GM18868 (cell line): ENCODE results near the gene ERGIC3.

Experiments
- ATAC-seq: cut with Tn5 transposase; IDR thresholded peaks from one replicate; pipeline ENCODE4 v1.9.1; 2021; ENCODE audit warnings: mild to moderate bottlenecking, moderate library complexity; ENCODE audit not compliant: unreplicated experiment

Gene ERGIC3

DNA sequence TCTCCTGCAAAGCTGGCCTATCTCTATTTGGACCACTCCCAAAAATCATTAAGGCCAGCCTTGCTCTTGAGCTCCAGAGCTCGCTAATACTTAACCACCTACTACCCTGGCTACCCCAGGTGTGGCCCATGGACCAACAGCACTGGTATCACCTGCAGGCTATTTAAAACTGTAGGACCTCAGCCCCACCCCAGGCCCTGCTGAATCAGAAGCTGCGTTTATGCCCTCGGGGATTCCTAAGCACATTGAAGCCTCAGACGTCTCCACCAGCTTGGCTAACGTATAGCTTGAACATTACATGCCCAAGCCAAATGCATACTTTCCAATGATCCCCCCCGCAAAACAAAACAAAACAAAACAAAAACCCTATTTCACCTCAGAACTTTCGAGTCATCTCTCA is 54.0 kb downstream of the ERGIC3 start:
- no peak for ATAC-seq

DNA sequence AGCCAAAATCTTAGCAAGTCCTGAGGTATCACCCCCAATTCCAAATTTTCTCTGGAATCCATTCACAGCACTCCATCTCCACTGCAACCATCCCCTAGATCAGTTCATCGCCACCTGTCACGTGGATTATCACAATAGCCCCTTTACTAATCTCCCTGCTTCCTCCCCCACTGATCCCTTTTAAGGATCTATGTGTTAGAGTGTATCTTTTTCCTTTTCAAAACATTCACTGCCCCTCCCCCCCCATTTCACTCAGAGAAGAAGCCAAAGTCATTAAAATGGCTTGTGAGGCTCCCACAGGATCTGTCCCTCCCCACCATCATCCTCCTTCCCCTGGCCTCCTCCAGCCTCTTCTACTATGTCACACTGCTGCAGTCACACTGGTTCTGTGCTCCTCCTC is 55.3 kb downstream of the ERGIC3 start:
- ATAC-seq: no peak

DNA sequence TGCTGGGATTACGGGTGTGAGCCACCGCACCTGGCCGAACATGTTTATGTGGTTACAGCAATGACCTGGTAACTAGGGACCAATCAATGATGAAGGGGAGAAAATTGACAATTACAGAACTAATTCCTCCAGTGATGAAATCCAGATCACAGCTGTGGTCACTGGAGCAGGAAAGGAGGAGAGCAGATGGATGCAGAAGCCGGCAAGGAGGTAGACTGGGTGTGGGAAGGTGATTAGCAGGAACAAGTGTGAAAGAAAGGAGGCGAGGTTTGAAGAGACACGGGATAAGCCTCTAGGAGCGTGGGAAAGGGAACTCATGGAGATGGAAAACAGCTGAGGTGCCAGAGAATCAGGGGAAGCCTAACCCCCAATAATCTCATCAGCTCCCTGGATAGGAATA is 56.6 kb downstream of the ERGIC3 start:
- ATAC-seq: no peak

DNA sequence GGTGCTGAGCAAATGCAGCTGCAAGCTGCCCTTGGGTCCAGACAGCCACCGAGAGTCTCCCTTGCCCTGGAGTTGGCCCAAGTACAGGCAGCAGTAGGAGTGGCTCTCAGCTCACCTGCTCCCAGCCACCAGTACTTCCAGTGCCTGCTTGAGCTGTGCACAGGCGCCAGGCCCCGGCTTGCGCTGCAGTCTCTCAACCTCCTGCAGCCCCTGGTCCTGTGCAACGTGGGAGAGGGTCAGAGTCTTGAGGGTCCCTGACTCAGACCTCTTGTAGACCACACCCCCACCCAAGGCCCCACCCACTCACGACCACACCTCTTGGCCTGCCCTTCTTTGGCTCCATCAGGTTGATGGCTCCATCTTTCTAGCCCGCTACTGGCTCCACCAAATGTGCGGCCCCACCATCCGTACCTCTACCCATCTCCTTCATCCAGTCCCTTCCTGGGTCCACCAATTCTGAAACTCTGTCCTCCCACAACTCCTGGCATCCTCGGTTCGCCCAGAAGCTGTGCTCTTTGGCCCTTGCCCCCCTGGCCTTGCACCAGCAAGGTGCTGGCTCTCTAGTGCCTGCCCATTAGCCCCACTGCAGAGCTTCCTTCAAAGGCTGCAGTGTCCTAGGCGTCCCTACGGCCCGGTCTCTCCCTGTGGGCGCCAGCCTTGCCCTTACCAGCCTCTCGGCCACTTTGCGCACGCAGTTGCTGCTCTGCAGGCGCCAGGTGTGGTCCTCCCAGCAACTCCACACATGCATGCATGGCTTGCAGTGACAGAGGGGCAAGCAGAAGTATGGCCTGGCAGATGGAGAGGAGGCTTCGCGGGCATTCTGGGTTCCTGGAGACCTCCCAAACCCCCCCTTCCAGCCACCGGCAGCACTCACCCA is 57.3 kb downstream of the ERGIC3 start:
- no peak for ATAC-seq

DNA sequence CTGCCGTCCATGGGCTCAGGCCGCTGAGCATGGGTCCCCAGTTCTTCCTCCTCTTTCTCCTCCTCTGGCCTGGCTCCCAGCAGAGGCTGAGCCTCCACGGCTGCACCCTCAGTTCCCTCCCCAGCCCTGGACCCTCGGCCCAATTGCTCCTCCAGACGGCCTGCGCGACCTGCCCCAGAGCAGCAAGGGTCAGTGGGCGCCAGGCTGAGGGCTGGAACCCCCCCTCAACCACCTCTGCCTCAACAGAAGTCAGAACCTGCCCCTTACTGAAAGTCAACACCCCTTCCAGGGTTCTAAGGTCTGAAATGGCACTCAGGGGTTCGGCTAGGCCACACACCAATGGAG is 57.9 kb downstream of the ERGIC3 start:
- no peak for ATAC-seq

DNA sequence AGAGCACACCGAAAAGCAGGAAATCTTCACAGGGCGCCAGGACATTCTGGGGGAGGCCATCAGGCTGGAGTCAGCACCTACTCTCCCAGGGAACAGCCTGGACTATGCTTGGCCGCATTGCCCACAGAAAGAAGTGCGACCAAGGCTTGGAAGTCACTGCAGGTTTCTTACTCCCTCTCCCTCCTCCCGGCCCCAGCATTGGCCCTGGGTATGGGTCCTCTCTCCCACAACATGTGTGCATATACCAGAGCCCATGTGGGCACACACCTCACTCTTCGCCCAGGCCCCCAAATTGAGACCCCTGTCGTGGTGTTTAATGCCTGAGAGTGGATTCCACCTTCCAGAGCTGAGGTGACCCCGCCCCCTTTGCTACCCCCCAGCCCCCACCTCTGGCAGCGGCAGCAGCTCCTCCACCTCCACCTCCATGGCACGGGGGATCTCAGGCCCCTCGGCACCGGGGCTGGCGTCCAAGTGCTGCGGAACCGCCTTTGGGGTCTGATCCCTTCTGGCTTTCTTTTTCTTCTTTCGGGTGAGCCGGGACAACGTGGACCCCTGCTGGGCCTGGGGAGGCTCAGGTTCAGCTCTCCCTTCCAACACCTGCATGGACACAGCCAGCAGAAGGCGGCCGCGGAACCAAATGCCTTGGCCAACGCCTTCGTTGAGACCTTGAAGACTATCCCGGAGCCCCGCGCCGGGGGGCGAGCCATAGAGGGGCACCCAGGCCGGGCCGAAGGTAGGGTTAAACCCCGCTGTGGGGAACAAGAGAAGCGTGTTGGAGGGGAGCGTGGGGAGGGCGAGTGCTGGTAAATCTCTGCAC is 58.5 kb downstream of the ERGIC3 start:
- ATAC-seq: no peak

DNA sequence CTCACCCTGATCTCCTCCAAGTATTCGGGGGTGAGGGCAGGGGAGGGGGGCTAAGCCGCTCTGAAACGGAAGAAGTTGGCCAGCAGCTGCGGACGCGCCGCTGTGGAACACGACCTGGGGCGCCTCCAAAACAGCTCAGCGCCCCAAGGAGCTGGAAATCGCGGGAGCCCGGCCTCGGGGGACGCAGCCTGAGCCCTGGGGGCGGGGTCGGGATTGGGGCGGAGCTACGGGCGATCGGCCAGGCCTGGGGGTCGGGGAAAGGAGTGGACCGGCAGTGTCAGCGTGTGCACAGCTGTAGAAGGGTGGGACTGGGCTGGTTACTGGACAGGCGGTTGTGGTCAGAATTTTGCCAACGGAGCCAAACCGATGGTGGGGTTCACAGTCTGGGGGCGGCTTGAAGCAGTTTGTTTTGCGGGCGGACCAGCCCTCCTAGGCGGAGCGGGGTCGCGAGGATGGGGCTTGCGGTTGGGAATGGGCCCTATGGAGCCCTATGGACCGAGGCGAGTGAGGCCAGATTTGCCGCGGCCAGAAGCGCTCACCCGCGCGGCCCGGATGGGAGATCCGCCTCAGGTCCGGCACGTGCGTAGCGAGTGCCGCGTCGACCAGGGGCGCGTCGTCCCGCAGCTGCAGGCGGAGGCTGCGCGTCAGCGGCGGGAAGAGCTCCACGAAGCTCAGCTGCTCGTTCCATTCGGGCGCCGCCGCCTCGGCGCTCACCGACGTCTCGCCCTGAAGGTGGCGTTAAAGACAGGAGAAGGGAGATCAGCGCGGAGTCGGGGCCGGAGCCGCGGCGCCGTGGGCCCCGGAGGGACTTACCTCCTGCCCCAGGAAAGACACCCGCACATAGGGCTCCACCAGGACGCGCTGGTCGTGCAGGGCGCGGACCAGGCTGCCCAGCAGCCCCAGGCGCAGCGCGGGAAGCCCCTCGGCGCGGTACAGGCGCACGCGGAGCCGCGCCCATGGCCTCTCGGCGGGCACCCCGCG is 59.4 kb downstream of the ERGIC3 start:
- no peak for ATAC-seq

DNA sequence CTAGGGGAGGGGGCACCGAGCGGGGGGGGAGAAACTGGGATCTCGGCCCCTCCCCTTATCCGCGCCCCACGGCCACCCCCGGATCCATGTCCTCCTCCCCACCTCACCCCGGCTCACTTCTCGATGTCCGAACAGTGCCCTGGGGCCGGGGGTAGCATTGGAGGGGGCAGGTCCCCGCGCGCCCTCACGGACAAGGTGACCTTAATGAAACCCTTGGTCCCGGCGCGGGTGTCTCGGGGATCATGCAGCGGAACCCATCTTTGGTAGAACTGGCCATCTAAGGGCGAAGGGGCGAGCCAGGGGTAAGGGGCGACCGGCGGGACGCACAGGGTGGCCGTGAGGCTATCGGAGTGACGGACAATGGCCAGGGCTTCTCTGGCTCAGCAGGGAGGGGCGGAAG is 60.1 kb downstream of the ERGIC3 start:
- no peak for ATAC-seq

DNA sequence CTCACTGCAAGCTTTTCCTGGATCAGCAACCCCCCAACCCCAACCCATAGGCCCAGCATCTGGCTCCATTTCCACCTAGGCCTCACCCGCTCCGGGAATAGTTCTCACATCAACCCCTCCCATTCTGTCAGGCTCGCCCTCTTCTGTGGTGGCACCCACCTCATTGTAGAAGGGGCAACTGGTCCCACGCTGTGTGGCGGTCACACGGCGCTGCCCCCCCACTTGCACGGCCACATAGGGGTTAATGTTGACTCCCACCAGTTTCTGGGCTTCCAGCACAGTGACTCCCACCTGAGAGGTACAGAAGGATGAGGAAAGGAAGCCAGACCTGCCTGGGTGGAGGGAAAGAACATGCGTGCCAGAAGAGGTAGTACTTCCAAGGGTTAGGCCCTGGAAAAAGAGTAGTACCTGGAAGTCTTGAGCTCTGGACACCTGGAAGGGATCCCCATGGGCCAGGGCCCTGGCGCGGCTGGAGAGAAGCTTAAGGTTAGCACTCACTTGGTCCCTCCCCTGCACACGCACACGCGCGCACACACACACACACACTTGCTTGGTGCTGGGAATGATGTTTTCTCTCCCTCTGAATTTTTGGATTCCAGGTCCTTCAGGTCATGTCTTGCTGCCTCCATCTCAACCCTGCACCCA is 61.1 kb downstream of the ERGIC3 start:
- ATAC-seq: no peak

DNA sequence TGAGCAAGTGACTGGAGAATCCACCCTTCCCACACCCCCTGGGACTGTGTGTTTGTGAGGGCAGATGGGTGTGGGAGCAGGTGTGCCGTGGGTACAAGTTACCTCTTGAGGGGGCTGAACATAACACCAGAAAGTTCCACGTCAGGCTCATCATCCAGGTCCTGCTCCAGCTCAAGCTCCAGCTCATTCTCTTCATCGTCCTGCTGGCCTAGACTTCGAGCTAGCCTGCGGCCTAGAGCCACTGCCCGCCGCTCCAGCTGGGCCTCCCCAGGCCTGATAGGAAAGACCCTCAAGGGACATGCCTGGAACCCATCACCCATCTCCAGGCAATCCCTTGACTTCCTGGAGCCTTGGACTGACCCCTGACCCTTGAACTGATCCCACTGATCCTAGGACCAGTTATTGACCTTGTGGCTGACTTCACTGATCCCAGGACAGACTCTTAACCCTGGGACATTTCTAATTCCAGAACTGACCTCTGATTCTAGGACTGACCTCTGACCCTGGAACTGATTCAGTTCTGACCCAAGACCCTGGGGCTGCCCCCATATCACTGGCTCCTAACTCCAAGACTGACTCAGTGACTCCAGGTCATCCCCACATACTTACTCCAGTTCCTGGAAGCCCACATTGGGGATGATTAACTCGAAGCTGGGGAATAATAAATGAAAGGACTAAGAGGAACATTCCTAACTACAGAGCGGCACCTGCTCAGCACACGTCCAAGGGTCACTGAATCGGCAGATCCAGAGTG is 62.0 kb downstream of the ERGIC3 start:
- ATAC-seq: no peak

DNA sequence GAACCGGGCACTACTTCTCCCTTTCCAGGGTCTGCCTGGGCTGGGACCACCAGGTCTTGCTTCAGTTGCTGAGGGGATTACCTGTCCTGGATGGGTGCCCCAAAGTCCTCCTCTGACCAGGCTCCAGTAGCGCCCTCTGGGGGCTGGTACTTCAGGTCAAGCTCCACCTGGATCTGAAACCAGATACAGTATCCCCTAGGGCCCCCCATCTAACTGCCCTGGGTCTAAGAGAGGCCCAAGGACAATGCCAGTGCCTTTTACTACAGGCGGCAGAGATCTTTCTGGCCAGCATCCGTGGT is 62.5 kb downstream of the ERGIC3 start:
- ATAC-seq: no peak

DNA sequence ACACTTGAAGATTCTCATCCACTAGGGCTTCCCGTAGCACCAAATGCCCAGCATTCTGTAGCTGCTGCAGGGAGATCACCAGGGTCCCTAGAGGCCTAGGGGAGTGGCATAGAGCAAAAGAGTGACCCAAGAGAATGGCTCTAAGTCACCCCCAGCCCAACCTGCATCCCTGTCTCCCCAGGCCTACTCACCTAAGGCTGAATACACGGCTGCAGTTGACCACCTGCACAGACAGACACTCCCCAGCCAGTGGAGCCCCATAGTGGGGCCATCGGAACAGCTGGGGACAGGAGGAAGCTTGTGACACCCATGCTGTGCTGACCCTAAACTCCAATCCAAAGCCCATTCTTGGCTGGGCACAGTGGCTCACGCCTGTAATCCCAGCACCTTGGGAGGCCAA is 64.2 kb downstream of the ERGIC3 start:
- ATAC-seq: no peak
